K562 (cell line): ENCODE results near the gene LRRC8E. TPM values are rescaled to one million over a fixed set of nuclear protein-coding genes. Genes with fewer than 3 reads are reported as not detected.

Experiments used
- BMI1 ChIP-seq: fragments of 150-350 bp; IDR thresholded peaks from 2 replicates; pipeline ENCODE4 v1.6.1; 2014; ENCODE audit warnings: low read length
- BRD9 ChIP-seq: fragments of 450-650 bp; IDR thresholded peaks from 2 replicates; pipeline ENCODE4 v1.6.1; 2018; ENCODE audit warnings: low read depth; ENCODE audit not compliant: partially characterized antibody
- CREBBP ChIP-seq: IDR thresholded peaks from one replicate; pipeline ENCODE4 v1.6.1; 2012; ENCODE audit warnings: low read depth, mild to moderate bottlenecking, control low read depth, inconsistent platforms, low read length
- FOXJ2 ChIP-seq: fragments of 200-800 bp; sonication (Bioruptor generic); IDR thresholded peaks from 2 replicates; pipeline ENCODE4 v1.6.1; 2016; ENCODE audit warnings: missing genetic modification characterization, missing compliant biosample characterization
- KDM1A ChIP-seq, 2 experiments: fragments of 450-650 bp; IDR thresholded peaks; 2 replicates each; pipeline ENCODE4 v1.6.1; 2016; ENCODE audit warnings: mild to moderate bottlenecking in 2 of 2
- MCM5 ChIP-seq: fragments of 450-650 bp; IDR thresholded peaks from 2 replicates; pipeline ENCODE4 v1.6.1; 2016; ENCODE audit warnings: low read depth
- MCM7 ChIP-seq, 2 experiments: fragments of 450-650 bp; IDR thresholded peaks; 2 replicates each; pipeline ENCODE4 v1.6.1; 2016 to 2018
- MYBL2 ChIP-seq, 2 experiments: fragments of 450-650 bp in 1 of 2; sonication (generic) in 1 of 2; formaldehyde crosslinking in 1 of 2; IDR thresholded peaks; 2 replicates each; pipeline versions ENCODE4 v1.6.1 to v1.8.1; 2017 to 2022; ENCODE audit warnings: borderline replicate concordance in 1 of 2, inconsistent platforms in 1 of 2, low read depth in 1 of 2, mild to moderate bottlenecking in 1 of 2, missing genetic modification reagents in 1 of 2, moderate library complexity in 1 of 2
- PCBP1 ChIP-seq: fragments of 200-400 bp; formaldehyde crosslinking; IDR thresholded peaks from 2 replicates; pipeline ENCODE4 v1.6.1; 2018; ENCODE audit warnings: mild to moderate bottlenecking, low read depth, low read length; ENCODE audit not compliant: poor library complexity, severe bottlenecking
- SIN3B ChIP-seq: fragments of 450-650 bp; IDR thresholded peaks from 2 replicates; pipeline ENCODE4 v1.6.1; 2017; ENCODE audit warnings: low read depth, mild to moderate bottlenecking, moderate library complexity
- TBL1XR1 ChIP-seq, 2 experiments: IDR thresholded peaks; 2 replicates each; pipeline ENCODE4 v1.6.1; 2012; ENCODE audit warnings: improper control_type of control experiment in 2 of 2, low read length in 2 of 2, mild to moderate bottlenecking in 1 of 2
- TCFL5 ChIP-seq: fragments of 250-450 bp; sonication (Bioruptor Pico); conservative IDR thresholded peaks from 2 replicates; pipeline ENCODE4 v1.6.1; 2021; ENCODE audit warnings: mild to moderate bottlenecking, moderate library complexity, matching md5 sums
- TOE1 ChIP-seq, 2 experiments: fragments of 450-650 bp in 1 of 2; sonication (generic) in 1 of 2; formaldehyde crosslinking in 1 of 2; IDR thresholded peaks; 2 replicates each; pipeline versions ENCODE4 v1.7.1 to v1.8.0; 2016 to 2022; ENCODE audit warnings: borderline replicate concordance in 2 of 2, mild to moderate bottlenecking in 2 of 2, antibody characterized with exemption in 1 of 2, inconsistent platforms in 1 of 2, low read depth in 1 of 2, missing genetic modification reagents in 1 of 2, moderate library complexity in 1 of 2
- TRIM24 ChIP-seq, 2 experiments: fragments of 450-650 bp; IDR thresholded peaks; 2 replicates each; pipeline ENCODE4 v1.6.1; 2016
- ZBTB7A ChIP-seq: IDR thresholded peaks from 2 replicates; pipeline ENCODE4 v1.6.1; 2011; ENCODE audit warnings: low read depth, mild to moderate bottlenecking, low read length, moderate library complexity, borderline replicate concordance; ENCODE audit not compliant: control insufficient read depth
- ZNF445 ChIP-seq: fragments of 250-450 bp; sonication (Bioruptor Pico); IDR thresholded peaks from 2 replicates; pipeline ENCODE4 v1.4.0; 2020; ENCODE audit warnings: low read depth, mild to moderate bottlenecking, moderate library complexity
- polyA plus RNA-seq, 8 experiments: library from polyadenylated mRNA; depleted of rRNA in 4 of 8; stranded (reverse) in 5 of 8; unstranded in 3 of 8; fragments of >200 nt; fragmentation: Nextera tagmentation in 2 of 8; fragmentation: Illumina TruSeq in 1 of 8; extraction: Ambion mirVana in 2 of 8; extraction: Trizol in 1 of 8; gene quantifications; 2 replicates each; pipeline versions ENCODE4 v1.2.1 to v1.2.3, GENCODE V29; 2011 to 2014; ENCODE audit warnings: inconsistent platforms in 1 of 8, missing spikeins in 1 of 8
- total RNA-seq, 7 experiments: library from RNA; depleted of rRNA in 6 of 7; stranded (reverse); fragments of >200 nt in 6 of 7; fragmentation: Illumina TruSeq in 2 of 7; extraction: Trizol in 2 of 7; gene quantifications; 2 replicates each; pipeline versions ENCODE4 v1.2.1 to v1.2.3, GENCODE V29; 2011 to 2021; ENCODE audit warnings: low replicate concordance in 1 of 7
- TF ChIP-seq, protein P1 (sequence below): fragments of 450-650 bp; IDR thresholded peaks from 2 replicates; pipeline ENCODE4 v1.6.1; 2017; ENCODE audit warnings: mild to moderate bottlenecking, moderate library complexity
- TF ChIP-seq, protein P2 (sequence below): fragments of 250-450 bp; sonication (Bioruptor Pico); IDR thresholded peaks from 2 replicates; pipeline ENCODE4 v1.5.0; 2021
- TF ChIP-seq, protein P3 (sequence below): fragments of 450-650 bp; IDR thresholded peaks from 2 replicates; pipeline ENCODE4 v1.6.1; 2016; ENCODE audit warnings: low read depth, mild to moderate bottlenecking, moderate library complexity
- TF ChIP-seq, protein P4 (sequence below), 3 experiments: fragments of 200-800 bp in 1 of 3; sonication (Bioruptor generic) in 1 of 3; sonication (generic) in 1 of 3; formaldehyde crosslinking in 1 of 3; IDR thresholded peaks; 2 replicates each; pipeline versions ENCODE4 v1.6.1 to v1.8.0; 2016 to 2022; ENCODE audit warnings: mild to moderate bottlenecking in 2 of 3, missing compliant biosample characterization in 2 of 3, missing genetic modification characterization in 2 of 3, missing genetic modification reagents in 1 of 3
- TF ChIP-seq, protein P5 (sequence below): sonication (generic); formaldehyde crosslinking; IDR thresholded peaks from 2 replicates; pipeline ENCODE4 v1.8.0; 2022; ENCODE audit warnings: missing genetic modification reagents, mild to moderate bottlenecking, borderline replicate concordance

LRRC8E gene
- total and polyA plus RNA-seq, 9 of the 15 experiments (the other 6 are each of a cell fraction or from before 2014, with no cell fraction given) = 0.08 to 5.7 (median 3.5) TPM; not detected in 1

DNA sequence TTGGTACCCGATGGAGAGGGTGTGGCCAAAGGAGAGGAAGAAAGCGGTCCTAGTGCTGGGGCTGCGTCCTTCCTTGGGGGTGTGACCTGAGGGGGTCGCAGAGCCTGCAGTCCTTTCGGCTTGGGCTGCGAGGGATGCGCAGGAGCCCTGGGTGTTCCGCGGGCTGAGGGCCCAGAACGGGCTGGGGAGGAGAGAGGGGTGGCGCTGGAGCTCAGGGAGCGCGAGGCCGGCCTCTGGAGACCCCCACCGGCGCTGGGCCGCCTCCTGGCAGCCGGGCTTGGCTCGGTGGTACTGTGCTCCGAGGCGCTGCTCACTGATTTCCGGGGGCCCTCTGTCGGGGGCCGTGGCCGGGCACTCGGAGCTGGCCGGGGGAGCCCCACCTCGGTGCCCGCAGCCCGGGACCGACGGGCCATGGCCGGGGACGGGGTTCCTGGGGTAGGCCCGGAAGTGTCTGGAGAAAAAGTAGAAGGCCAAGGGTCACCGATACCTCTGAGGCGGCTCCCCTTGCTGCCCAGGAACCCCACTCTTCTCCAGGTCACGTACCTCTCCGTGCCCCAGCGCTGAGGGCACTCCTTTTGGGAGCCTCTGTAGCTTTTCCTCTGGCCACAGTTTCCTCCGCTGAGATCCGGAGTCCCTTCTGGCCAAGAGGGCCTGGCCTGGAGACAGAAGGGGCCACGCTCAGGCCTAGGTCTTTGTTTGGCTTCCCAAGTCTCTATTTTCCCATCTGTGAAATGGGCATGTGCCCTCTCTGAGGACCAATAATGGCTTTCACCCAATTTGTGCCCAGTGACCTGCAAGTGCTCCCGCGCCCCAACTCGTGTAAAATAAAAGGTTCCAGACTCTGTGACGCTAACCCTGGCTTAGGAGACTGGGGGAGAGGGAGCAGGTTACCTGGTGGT lies 15.8 kb upstream of the LRRC8E start (continued):
- TF ChIP-seq, protein P1, sequence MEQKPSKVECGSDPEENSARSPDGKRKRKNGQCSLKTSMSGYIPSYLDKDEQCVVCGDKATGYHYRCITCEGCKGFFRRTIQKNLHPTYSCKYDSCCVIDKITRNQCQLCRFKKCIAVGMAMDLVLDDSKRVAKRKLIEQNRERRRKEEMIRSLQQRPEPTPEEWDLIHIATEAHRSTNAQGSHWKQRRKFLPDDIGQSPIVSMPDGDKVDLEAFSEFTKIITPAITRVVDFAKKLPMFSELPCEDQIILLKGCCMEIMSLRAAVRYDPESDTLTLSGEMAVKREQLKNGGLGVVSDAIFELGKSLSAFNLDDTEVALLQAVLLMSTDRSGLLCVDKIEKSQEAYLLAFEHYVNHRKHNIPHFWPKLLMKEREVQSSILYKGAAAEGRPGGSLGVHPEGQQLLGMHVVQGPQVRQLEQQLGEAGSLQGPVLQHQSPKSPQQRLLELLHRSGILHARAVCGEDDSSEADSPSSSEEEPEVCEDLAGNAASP = no peak
- TF ChIP-seq KDM1A (IDR thresholded peaks at IDR 0.05) (peak in 1 of 2 experiments; percentile 94; a peak in 2 of 4 replicates), ZBTB7A (peak; percentile 87), MYBL2 (IDR thresholded peaks at IDR 0.05; ENCODE audit: low read depth) (no peak), MYBL2 (CRISPR knock-in tag; IDR thresholded peaks at IDR 0.05; ENCODE audit: borderline replicate concordance) (no peak), ZNF445 (no peak), BRD9 (no peak), PCBP1 (no peak), CREBBP (no peak), SIN3B (no peak), TCFL5 (CRISPR knock-in tag) (no peak), TRIM24 (IDR thresholded peaks at IDR 0.05) (no peak), BMI1 (no peak), MCM7 (IDR thresholded peaks at IDR 0.05) (no peak), FOXJ2 (tag) (no peak), MCM5 (no peak), TBL1XR1 (IDR thresholded peaks at IDR 0.05; ENCODE audit: low read length in 2 of 2) (no peak), TOE1 (IDR thresholded peaks at IDR 0.05; ENCODE audit: borderline replicate concordance) (no peak), TOE1 (CRISPR knock-in tag; IDR thresholded peaks at IDR 0.05; ENCODE audit: borderline replicate concordance, low read depth) (0 out of 2 replicates have a peak, but pooled peaks have one; percentile 34)
- TF ChIP-seq, protein P2, sequence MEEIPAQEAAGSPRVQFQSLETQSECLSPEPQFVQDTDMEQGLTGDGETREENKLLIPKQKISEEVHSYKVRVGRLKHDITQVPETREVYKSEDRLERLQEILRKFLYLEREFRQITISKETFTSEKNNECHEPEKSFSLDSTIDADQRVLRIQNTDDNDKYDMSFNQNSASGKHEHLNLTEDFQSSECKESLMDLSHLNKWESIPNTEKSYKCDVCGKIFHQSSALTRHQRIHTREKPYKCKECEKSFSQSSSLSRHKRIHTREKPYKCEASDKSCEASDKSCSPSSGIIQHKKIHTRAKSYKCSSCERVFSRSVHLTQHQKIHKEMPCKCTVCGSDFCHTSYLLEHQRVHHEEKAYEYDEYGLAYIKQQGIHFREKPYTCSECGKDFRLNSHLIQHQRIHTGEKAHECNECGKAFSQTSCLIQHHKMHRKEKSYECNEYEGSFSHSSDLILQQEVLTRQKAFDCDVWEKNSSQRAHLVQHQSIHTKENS = no peak
- TF ChIP-seq, protein P3, sequence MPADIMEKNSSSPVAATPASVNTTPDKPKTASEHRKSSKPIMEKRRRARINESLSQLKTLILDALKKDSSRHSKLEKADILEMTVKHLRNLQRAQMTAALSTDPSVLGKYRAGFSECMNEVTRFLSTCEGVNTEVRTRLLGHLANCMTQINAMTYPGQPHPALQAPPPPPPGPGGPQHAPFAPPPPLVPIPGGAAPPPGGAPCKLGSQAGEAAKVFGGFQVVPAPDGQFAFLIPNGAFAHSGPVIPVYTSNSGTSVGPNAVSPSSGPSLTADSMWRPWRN = no peak
- TF ChIP-seq, protein P4, sequence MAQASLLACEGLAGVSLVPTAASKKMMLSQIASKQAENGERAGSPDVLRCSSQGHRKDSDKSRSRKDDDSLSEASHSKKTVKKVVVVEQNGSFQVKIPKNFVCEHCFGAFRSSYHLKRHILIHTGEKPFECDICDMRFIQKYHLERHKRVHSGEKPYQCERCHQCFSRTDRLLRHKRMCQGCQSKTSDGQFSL (CRISPR knock-in tag; IDR thresholded peaks at IDR 0.05) = peak; percentile 62; the same call in 1 of the 2 replicates
- TF ChIP-seq, protein P4 (tag; IDR thresholded peaks at IDR 0.05) = no peak
- TF ChIP-seq, protein P5, sequence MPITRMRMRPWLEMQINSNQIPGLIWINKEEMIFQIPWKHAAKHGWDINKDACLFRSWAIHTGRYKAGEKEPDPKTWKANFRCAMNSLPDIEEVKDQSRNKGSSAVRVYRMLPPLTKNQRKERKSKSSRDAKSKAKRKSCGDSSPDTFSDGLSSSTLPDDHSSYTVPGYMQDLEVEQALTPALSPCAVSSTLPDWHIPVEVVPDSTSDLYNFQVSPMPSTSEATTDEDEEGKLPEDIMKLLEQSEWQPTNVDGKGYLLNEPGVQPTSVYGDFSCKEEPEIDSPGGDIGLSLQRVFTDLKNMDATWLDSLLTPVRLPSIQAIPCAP (CRISPR knock-in tag) = no peak
